NCI-H2029 treated with DMSO at 0.1 percent for 48 hours (cell line): ENCODE measurements around the gene PODNL1.

Experiments
- DNase-seq: peaks from one replicate; lab custom pipeline; 2025; lab: John Stamatoyannopoulos, UW

PODNL1 gene

DNA sequence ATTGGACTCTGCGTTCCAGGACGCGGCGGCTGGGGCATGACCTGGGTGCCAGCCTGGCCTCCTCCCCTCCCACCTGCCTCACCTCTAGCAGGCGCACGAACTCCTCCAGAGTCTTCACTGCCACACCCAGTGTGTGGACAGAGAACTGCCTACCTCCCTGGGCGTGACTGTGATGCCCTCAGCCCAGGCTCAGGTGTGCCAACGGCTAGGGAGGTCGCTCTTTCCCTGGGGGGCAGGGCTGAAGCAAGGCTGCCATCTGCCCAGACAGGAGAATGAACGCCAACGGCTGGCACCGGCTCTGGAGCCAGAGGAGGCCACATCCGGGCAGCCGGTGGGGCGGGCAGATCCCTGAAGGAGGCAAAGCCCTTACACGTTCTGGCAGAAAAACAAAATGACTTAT, 49.9 kb downstream of the PODNL1 start:
- no peak for DNase-seq

DNA sequence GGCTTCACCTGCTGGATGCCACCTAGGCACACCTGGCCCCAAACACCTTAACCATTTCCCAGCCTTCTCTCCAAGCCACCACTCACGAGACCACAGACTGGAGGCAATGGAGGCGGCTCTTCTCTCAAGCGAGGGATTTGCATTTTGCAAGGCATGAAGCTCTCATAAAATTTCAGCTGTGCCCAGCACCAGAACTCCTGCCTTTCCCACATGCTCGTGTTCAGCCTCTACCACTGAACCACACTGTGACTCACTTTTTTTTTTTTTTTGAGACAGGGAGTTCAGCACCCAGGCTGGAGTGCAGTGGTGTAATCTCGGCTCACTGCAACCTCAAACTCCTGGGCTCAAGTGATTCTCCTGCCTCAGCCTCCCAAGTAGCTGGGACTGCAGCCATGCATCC, 50.7 kb downstream of the PODNL1 start:
- no peak for DNase-seq

DNA sequence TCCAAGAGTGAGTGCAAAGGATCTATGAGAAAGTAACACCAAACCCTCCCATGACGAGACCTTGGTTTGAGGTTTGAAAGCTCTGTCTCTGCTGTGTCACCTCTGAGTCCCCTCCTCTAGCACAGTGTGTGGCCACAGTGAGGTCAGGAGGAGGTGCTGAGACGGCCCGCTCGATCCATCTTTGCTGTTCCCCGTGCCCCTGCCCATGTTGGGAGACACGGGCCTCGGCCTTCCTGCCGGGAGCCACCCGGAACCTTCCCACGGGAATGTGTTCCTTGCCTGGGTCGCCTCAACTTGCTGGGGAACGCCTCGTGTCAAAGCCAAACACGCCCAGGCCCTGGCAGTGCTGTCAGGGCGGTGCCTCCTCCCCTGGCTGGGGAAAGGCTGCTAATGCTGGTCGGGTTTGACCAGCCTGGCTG, 51.2 kb downstream of the PODNL1 start:
- no peak for DNase-seq

DNA sequence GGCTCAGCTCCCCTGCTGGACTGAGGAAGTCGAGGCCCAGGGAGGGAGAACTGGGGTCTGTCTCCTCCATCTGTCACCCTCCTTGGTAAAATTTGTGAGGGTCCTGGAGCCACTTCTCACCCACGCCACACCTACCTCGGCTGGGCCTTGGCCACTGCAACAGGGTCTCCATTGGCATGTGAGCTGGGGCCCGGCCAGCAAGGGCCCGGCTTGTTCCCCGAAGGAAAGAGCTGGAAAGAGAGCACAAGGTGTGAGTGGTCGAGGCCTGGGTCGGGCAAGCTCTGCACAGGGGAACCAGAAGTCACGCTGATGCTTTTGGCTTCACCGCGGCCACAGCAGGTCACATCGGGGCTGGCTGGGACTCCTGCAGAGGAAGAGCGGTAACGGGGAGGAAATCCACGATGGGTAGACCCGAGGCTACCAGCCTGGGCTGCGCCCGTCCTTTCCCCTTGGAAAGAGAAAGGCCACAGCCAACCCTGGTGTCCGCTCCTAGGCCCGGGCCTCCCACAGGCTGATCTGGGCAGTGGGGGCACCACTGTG, 52.3 kb downstream of the PODNL1 start:
- no peak for DNase-seq

DNA sequence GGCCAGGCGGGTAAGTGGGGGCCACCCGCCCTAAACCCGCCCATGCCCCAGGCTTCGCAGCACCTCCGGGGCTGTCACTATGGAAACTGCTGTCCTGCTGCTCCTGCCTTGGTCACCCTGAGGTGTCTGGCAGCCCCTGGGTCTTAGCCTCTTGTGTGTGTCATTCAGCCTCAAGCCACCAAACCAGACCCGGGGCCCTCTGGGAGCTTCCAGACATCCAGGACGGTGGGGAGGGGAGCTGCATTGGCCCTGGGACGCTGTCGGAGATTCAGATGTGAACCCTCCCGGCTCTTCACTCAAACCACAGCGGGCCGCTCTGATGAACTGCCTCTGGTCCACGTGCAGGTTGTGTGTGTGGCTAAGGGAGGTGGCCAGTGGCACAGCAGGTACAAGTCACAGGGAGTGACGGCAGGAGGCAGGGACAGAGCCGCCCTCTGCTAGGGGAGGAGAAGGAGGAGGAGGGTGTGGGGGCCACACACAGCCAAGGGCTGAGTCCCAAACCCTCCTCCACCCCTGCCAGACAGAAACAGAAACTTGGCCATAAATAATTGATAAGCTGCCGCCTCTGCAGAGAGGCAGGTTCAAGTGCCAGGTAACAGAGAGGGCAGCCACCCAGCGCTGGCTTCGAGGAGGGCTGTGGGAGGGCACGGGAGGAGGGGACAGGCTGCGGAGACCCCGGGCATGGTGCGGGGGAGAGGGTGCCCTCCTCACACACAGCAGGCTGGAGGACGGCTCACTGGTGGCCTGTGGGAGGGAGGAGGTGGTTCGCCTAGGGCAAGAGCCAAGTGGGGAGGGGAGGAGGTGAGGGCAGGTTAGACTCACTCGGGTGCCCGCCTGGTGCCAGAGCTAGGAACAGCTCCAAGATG, 53.3 kb downstream of the PODNL1 start:
- DNase-seq = no peak

- no peak for DNase-seq
These were observed 54.6 kb downstream of the PODNL1 start for GRCh38 chr19:13883516-13884064.

DNA sequence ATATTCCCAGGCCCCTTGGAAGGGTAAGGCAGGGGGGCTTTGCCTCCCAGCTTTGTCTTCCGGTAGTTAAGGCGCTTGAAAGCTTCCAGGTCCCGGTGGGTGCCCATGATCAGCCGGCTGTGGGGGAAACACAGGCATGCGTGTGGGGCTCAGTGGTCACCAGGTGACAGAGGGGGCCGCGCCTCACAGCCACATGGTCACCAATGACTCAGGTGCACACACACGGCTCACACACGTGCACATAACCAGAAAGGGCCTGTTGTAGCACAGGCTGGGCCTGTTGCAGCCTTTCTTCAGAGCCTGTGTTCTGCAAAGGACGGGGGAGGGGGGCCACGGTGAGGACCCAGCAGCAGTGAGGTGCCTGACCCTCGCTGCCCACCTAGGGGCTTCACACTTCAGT, 55.4 kb downstream of the PODNL1 start:
- DNase-seq = no peak

DNA sequence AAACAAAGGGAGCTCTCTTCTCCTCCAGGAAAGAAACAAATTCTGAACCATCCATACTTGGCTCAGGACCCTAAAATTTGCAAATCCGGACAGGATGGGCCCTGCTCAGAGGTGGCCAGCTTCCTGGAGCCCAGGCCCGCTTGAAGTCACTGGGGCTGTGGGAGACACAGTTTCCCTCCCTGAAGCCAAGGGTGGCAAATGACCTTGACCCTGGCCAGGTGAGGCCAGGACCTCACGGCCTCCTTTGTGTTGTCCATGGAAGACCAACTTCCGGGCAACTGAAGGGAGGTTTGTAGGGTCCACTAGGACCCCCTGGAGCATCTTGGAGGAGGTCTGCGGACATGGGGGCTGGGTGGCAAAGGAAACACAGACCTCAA, 55.8 kb downstream of the PODNL1 start:
- DNase-seq = no peak

DNA sequence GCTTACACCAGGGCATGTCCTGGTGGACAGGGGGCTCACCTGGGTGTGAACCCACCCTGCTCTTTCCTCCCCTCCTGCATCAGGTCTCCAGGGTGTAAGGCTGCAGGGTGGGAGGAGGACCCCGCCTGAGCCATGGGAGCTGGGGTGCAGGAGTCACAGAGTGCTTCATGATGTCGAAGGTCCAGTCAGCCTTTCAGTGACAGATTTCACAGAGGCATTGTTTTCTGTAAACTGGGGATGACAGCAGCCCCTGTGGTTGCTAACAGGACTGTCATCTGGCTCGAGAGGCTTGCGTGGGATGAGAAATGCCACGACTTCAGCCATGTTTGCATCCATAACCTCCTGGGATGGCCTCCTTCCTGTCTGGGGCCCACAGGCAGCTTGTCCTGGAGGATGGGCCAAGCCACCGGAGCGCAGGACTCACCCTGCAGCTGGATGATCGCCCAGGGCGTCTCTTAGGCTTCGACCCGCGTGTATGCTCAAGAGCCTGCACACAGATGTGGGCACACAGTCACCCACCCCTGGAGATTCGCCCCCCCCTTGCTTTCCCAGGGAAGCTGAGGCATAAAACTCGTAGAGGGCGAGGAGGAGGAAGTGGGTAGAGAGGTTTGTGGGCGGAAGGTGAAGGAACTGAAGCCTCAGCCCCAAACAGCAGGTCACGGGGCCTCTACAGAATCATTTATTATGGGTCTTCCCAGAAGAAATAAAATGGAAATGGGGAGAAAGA, 56.4 kb downstream of the PODNL1 start:
- DNase-seq = no peak

DNA sequence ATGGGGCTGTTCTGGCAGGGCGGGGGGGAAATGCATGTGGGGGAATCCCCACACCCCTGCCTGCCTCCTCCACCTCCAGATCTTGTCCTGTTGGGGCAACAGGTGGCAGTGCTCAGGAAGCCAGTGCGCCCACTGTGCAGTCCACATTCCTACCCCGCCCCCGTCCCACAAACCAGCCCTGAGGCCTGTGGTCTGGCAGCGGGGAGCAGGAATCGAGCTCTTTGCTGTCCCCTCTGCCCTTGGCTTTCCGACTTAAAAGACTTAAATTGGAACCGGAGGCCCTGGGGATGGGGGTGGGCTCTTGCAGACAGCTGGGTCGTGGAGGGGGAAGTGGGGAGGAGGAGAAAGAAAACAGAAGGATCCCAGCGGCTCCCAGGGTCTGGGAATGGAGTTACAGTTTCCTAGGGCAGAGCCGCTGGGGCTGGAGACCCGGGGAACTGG, 56.9 kb downstream of the PODNL1 start:
- no peak for DNase-seq
